Dedifferentiated amniotic fluid mesenchymal stem cell (primary cell): ENCODE measurements around the gene DMXL2.
A peak's percentile ranks its signal among the peaks of the same experiment; 100 is the strongest.
"Not testable (repeated sequence)": the region's sequence is repeated elsewhere in the genome, so short reads cannot be mapped to it uniquely, and the experiment has no call there.

Source experiments
- DNase-seq: peaks from one replicate; pipeline ENCODE4 v3.0.0-alpha.2; 2016; ENCODE audit errors: extremely low spot score

Gene DMXL2, protein sequence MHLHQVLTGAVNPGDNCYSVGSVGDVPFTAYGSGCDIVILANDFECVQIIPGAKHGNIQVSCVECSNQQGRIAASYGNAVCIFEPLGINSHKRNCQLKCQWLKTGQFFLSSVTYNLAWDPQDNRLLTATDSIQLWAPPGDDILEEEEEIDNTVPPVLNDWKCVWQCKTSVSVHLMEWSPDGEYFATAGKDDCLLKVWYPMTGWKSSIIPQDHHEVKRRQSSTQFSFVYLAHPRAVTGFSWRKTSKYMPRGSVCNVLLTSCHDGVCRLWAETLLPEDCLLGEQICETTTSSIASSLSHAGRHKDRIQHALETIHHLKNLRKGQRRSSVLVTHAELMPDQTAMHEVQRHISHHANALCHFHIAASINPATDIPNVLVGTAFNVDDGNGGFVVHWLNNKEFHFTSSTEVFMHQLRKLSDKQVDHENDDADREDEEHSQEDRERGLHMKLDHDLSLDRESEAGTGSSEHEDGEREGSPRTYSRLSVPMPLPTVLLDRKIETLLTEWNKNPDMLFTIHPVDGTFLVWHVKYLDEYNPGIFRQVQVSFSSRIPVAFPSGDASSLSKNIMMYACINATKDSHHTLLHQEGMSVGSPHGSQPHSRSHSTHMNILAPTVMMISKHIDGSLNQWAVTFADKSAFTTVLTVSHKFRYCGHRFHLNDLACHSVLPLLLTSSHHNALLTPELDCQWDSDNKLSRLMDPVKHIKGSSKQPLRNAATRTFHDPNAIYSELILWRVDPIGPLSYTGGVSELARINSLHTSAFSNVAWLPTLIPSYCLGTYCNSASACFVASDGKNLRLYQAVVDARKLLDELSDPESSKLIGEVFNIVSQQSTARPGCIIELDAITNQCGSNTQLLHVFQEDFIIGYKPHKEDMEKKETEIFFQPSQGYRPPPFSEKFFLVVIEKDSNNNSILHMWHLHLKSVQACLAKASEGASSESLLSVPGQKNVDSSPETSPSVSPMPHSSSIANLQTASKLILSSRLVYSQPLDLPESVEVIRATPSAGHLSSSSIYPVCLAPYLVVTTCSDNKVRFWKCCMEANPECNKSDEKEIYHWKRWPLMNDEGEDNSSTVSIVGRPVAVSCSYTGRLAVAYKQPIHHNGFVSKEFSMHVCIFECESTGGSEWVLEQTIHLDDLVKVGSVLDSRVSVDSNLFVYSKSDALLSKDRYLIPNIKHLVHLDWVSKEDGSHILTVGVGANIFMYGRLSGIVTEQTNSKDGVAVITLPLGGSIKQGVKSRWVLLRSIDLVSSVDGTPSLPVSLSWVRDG (N-terminal part only)

DNA sequence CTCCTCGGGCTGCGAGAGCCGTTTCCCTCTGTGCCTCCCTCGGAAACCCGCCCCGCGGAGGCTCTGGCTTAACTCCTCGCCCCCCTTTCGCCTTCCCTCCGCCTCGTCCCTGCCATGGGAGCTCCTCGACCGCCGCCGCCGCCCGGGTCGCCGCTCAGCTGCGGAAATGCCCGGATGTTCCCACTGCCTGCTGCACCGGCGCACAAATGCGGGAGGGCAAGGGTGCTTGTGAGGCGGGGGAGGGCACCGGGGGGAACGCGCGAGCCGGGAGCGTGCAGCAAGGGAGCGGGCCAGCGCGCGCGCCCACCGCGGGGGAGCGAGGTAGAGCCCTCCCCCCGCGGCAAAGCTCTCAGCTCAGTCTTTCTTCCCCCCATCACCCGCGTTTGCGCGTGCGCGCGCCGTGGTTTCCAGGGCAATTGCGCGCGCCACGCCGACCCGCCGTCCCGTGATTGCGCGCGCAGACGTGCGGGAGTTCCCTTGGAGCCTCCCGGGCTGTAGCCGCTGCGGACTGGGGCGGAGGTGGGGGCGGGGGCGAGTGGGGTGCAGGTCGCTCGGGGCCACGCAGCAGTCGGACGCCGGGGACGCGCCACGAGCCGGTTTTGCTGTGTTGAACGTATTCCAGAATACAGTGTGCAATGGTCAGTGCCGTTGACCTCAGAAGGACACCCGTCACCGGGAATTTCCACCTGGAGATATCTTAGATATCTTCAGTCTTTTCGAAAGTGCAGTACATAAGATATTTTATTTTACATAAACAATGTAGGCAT is at the start of gene DMXL2:
TSS of gene DMXL2 (minus strand) at position 168 of the 767 bp plus-strand sequence. CDS start 226 bp downstream, outside the sequence.
- peak; percentile 63 for DNase-seq

DNA sequence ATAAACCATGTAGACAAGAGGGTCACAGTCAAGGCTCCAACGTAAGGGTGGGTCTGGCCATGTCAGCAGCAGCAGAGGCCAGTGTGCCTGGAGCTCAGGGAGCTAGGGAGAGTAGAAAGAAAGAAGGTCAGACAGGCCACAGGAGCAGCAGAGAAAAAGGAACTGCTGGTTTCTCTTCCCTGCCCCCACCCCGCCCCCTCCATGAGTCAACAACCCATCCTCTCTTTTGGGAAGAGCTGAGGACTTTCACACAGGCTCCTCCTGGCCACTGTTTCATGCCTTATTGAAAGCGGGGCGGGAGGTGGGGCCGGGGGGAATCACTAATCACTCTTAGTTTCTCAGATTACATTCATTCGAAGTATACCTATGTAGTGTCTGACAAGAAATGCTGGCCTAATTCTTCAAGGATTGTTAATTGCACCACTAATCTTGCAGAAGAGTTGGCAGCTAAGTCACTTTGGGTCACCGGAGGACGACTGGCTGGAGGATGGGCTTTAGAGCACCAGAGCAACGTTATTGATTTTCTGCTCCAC is 49.6 kb upstream of the DMXL2 start:
- no peak for DNase-seq

DNA sequence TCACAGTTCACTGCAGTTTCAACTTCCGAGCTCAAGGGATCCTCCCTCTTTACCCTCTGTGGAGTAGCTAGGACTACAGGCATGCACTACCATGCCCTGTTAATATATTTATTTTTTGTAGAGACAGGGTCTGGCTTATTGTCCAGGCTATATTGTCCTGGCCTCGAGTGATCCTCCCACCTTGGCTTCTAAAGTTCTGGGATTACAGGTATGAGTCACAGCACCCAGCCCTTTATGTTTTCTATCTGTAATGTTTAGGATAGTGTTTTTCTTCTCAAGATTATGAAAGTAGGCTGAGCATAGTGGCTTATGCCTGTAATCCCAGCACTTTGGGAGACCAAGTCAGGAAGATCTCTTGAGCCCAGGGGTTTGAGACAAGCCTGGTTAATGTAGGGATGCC is 46.8 kb upstream of the DMXL2 start:
- no peak for DNase-seq

DNA sequence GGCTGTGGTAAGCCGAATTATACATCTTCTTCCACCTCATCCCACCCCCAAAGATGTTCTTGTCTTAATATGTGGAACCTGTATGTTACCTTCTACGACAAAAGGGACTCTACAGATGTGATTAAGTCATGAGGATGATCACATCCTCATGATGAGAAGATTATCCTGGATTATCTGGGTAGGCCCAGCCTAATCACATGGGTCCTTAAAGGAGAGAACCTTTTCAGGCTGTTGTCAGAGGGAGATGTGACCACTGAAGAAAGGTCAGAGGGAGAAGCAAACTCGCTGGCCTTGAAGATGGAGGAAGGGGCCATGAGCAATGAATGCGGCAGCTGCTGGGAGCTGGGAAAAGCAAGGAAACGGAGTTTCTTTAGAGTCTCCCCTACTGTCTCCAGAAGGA is 45.9 kb upstream of the DMXL2 start:
- no peak for DNase-seq

DNA sequence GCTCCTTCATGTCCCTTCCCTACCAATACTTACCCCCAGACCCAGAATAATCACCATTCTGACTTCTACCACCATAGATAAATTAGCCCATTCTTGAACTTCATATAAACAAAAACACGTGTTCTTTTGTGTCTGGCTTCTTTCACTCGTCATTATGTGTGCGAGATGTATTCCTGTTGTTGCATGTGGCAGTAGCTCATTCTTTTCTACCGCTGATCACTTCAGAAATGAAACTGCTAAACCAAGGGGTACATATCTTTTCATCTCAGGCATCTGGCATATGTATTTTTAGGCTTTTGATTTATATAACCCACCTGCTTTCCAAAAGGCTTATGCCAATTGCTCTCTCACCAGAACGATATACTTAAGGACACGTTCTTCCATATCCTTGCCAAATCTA is 44.9 kb upstream of the DMXL2 start:
- no peak for DNase-seq

DNA sequence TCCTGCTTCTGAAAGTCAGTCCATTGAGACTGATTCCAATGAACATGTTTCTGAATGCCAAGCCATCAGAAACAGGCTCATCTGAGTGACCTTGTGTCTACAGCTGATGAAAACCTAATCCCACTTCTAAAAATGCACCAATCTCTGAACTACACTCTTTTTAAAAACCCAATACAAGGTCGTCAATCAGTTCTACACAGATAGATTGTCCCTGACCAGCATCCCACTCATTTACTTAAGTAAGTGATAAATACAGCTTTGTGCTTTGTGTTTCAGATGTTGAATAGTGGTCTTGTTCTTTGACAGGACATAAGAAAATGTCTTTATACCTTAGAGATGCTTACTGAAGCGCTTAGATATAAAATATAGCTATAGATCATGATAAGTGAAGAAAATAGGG is 38.5 kb upstream of the DMXL2 start:
- DNase-seq: no peak

DNA sequence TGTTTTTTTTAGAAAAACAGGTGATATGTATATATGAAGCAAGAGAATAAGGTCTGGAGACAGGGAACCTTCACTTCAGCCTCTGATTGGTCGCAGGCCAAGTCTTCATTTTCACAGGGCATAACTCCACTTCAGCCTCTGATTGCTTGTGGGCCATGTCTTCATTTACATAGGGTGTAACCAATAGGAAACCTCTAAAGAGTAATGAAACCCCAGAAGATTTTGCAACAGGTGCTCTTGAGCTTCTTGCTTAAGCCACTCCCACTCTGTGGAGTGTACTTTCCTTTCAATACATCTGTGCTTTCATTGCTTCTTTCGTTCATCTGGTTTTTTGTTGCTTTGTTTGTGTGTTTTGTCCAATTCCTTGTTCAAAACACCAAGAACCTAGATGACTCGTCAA is 36.1 kb upstream of the DMXL2 start:
- DNase-seq: no peak

DNA sequence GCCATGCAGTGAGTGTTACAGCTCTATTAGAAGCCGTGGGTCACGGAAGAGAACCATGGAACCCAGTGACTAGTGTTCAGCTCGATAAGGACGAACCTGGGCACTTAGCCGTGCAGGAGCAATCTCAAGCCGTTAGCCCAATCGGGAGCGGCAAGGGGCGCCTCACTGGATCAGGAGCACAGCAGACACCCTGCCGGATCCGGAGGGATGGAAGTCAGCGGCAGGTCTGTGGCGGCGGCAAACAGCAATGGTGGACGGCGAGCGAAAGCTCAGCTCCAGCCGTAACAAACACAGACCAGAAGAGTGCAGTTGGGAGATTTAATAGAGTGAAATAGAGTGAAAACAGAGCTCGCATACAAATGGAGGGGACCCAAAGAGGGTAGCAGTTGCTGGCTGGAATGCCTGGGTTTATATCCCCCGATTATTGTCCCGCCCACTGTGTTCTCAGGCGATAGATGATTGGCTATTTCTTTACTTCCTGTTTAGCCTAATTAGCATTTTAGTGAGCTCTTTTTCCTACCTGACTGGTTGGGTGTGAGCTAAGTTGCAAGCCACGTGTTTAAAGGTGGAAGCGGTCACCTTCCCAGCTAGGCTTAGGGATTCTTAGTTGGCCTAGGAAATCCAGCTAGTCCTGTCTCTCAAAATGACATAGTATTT is 33.0 kb upstream of the DMXL2 start:
- not testable (repeated sequence) for DNase-seq

DNA sequence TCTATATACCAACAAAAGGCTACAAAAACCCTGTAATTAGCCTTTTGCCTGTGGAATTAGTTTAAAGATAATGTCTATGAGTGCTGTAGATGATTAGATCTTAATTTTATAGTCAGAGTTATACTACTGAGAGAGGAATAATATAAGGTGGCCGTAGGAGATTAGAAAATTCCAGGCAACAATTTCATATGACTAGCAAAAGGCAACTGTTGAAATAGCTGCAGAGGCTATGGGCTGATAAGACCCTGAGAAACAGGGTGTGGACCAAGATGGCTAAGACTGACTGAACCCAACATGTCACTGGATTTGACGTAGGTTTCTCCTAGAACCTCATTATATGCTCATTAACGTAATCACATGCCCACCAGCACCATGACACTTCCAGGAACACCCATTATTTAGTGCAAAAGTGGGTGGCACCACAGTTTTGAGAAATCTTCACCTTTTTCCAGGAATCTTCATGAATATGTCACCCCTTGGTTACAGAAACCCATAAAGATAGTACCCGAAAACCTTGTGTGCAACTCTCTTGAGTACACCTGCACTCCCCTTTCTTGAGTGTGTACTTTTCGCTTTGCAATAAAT is 29.6 kb upstream of the DMXL2 start:
- no peak for DNase-seq

DNA sequence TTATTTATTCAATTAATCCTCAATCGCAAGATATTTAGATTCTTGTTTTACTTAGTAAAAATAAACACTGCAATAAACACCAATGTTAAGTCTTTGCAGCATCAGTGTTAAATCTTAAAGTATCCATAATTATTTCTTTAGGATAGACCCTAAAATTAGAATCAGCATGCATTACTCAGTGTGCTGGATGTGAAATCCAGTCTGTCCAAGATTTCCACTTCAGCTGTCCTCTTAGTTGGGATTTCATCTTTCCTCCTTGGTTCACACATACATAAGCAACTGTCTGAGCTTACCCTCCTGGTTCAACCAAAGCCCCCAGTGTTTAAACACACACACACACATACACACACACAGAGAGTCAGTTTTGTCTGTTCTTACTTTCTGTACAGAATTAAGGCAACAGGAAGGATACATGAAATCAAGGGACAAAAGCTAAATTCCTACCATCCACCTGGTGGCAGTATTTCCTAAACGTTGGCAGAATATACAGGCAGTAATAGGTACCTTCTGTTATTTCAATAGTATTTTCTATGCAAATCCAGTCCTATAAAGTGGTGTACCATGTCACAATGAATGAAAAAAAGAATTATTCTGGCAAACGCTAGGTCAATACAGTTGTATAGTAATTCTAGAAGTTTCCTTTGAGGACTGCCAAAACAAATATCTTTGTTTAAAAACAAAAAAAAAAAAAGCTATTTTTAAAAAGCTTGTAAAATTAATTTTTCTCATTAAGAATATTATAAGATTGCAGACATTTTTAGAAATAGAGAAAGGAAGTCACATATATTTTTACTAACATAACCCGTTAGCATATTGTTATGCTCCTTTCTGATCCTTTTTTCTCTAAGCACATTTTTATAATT is 27.3 kb upstream of the DMXL2 start:
- peak; percentile 77 for DNase-seq

DNA sequence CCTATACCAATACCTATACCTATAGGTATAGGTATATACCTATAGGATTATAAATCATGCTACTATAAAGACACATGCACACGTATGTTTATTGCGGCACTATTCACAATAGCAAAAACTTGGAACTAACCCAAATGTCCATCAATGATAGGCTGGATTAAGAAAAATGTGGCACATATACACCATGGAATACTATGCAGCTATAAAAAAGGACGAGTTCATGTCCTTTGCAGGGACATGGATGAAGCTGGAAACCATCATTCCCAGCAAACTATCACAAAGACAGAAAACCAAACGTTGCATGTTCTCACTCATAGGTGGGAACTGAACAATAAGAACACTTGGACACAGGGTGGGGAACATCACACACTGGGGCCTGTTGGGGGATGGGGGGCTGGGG is 26.1 kb upstream of the DMXL2 start:
- not testable (repeated sequence) for DNase-seq

DNA sequence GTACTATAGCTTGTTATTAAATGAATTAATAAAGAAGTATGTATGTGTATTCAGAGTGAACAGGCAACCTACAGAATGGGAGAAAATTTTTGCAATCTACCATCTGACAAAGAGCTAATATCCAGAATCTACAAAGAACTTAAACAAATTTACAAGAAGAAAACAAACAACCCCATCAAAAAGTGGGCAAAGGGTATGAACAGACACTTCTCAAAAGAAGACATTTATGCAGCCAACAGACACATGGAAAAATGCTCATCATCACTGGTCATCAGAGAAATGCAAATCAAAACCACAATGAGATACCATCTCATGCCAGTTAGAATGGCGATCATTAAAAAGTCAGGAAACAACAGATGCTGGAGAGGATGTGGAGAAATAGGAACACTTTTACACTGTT is 25.5 kb upstream of the DMXL2 start:
- DNase-seq: not testable (repeated sequence)

DNA sequence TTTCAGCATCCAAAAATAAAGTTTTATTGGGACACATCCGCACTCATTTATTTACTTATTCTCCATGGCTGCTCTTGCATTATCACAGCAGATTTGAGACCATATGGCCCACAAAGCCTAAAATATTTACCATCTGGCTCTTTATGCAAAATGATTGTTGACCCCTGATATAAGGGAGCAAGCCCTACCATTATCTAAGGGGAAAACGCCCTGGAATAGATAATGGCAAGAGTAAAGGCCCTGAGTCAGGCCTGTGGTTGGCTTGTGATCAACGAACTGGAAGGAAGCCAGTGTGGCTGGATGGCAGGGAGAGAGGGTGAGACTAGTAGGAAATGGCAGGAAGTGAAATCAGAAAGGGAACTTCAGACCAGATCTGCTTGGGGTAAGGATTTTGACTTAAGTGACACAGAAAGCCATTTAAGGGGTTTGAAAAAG is 24.6 kb upstream of the DMXL2 start:
- DNase-seq: no peak

DNA sequence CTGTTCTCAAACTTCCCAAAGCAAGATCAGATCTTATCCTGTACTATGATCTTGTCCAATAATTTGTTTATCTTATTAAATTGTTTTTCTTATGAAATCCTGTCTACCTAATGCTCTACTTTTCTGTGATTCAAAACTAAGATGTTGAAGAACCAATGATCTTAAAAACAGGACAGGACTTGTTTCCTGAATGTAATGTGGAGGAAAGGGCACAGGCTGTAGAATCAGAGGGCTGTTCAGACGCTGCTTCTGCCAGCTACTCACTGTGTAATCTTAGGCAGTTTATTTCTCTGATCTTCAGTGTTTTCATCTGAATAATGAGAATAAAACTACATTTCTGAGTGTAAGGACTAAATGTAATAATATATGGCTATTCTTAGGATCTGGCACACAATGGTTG is 20.1 kb upstream of the DMXL2 start:
- no peak for DNase-seq

DNA sequence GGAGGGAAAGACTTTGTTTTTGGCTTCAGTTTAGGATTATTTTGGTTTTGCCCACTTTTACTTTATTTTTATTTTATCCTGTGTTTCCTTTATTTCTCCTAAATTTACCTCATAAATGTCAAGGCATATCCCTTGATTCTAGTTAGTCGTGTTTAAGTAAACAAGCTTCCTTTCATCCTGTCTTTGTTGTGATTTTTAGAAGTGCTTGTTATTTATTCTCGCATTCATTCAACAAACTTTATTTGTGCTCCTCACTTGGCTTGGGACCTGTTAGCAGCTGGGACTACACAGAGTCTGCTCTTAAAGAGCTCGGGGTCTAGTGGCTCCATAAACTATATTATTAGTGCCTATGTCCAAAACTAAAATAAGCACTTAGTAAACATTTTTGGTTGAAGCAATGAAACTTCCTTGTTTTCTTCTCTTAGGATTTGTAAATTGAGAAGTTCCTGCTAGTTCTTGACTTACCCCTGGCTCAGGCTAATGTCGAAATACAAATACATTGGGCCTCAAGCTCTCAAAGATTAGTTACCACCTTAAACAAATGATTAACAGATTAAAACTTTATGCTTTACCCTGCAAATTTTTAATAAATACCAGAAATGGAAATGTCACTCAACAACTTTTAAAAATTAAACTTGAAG is 19.0 kb upstream of the DMXL2 start:
- DNase-seq: no peak

DNA sequence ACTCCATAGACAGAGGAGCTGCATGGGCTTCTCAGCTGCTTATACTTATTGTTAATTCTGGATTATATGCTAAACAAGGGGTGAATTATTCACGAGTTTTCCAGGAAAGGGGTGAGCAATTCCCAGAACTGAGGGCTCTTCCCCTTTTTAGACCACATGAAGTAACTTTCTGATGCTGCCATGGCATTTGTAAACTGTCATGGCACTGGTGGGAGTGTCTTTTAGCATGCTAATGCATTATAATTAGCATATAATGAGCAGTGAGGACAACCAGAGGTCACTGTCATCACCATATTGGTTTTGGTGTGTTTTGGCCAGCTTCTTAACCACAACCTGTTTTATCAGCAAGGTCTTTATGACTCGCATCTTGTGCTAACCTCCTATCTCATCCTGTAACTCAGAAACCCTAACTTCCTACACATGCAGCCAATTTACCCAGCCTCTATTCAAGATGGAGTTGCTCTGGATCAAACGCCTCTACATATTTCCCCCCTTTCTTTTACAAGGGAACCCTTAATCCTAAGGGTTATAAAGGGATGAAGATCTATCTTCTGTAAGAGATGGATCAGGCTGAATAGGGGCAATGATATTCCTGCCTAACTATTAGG is 12.1 kb upstream of the DMXL2 start:
- DNase-seq: no peak

DNA sequence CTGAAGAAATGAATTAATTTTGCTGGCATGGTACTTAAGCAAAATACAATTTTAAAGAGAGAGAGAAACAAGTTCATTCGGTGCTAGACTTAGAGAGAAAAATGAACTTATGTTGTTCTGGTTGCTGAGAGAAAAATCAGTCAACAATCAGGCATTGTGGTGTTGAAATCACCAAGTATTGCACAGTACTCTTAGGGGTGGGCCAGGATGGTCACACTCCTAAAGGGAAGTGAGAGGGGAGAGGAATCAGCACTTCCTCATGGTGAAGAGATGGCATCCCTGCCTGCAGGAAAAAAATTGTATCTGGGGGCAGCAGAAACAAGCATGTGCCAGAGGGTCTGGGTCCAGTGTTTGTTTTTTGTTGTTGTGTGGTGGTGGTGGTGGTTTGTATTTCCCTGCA is 7.0 kb upstream of the DMXL2 start:
- DNase-seq: no peak

DNA sequence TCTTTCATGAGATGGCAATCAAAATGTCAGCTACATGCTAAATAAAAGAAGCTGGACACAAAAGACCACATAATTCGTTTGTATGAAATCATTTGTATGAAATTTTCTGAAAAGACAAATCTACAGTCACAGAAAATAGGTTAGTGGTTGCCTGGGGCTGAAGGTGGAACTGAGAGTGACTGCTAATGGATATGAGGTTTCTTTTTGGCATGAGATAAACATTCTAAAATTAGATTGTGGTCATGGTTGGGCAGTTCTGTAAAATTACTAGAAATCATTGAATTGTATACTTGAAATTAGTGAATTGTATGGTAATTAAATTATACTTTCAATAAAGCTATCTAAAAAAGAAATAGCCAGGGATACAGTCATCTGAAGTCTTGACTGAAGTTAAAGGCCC is 2.7 kb upstream of the DMXL2 start:
- no peak for DNase-seq
